Panc1 (cell line): ENCODE data around the gene JADE3.

Source experiments
- SIN3A ChIP-seq: IDR thresholded peaks from 2 replicates; pipeline ENCODE4 v1.6.1; 2012; ENCODE audit warnings: low read depth, mild to moderate bottlenecking, low read length, moderate library complexity, borderline replicate concordance; ENCODE audit not compliant: insufficient read depth
- TF ChIP-seq, protein P1 (sequence below): fragments of 450-650 bp; IDR thresholded peaks from 2 replicates; pipeline ENCODE4 v1.5.1; 2017; ENCODE audit warnings: mild to moderate bottlenecking
- TF ChIP-seq, protein P2 (sequence below), 2 experiments: IDR thresholded peaks; 2 replicates each; pipeline ENCODE4 v1.6.1; 2011 to 2012; ENCODE audit warnings: low read depth in 2 of 2, control low read depth in 1 of 2, low read length in 1 of 2, mild to moderate bottlenecking in 1 of 2, moderate library complexity in 1 of 2; ENCODE audit not compliant: insufficient read depth in 1 of 2

DNA sequence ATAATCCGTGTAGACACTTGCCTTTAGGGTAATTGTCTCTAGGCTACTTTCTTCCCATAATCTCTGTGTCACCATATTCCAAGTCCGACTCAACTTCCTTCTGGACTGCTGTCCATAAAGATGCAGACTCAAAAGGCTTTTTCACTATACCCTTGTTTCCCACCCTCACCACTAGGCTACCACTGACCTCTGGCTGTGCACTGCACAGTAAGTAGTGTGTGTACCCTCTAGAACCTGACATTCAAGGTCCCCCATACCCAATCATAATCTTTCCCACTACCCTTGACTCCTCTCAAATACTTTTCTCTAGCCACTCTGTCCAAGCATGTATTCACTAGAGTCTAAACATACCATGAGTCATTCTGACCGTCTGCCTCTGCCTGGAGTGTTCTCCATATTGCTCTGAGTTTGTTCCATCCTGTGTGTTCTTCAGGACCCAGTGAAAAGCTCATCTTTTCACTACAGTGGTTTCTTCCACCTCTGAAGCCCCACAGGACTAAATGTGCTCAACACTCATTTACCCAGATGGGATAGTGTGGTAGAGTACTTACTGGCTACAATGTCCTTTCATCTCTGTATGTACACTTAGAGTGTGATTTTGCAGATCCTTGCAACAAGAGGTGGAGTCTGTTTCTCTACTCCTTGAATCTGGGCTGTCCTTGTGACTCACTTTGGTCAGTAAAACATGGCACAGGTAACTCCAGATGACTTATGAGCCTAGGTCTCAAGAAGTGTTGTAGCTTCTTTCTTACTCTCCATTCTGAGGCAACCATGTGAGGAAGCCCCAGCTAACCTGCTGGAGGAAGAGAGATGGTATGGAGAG, 17.4 kb downstream of the JADE3 start:
- TF ChIP-seq, protein P1, sequence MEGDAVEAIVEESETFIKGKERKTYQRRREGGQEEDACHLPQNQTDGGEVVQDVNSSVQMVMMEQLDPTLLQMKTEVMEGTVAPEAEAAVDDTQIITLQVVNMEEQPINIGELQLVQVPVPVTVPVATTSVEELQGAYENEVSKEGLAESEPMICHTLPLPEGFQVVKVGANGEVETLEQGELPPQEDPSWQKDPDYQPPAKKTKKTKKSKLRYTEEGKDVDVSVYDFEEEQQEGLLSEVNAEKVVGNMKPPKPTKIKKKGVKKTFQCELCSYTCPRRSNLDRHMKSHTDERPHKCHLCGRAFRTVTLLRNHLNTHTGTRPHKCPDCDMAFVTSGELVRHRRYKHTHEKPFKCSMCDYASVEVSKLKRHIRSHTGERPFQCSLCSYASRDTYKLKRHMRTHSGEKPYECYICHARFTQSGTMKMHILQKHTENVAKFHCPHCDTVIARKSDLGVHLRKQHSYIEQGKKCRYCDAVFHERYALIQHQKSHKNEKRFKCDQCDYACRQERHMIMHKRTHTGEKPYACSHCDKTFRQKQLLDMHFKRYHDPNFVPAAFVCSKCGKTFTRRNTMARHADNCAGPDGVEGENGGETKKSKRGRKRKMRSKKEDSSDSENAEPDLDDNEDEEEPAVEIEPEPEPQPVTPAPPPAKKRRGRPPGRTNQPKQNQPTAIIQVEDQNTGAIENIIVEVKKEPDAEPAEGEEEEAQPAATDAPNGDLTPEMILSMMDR = no peak
- TF ChIP-seq SIN3A = no peak
- TF ChIP-seq, protein P2, sequence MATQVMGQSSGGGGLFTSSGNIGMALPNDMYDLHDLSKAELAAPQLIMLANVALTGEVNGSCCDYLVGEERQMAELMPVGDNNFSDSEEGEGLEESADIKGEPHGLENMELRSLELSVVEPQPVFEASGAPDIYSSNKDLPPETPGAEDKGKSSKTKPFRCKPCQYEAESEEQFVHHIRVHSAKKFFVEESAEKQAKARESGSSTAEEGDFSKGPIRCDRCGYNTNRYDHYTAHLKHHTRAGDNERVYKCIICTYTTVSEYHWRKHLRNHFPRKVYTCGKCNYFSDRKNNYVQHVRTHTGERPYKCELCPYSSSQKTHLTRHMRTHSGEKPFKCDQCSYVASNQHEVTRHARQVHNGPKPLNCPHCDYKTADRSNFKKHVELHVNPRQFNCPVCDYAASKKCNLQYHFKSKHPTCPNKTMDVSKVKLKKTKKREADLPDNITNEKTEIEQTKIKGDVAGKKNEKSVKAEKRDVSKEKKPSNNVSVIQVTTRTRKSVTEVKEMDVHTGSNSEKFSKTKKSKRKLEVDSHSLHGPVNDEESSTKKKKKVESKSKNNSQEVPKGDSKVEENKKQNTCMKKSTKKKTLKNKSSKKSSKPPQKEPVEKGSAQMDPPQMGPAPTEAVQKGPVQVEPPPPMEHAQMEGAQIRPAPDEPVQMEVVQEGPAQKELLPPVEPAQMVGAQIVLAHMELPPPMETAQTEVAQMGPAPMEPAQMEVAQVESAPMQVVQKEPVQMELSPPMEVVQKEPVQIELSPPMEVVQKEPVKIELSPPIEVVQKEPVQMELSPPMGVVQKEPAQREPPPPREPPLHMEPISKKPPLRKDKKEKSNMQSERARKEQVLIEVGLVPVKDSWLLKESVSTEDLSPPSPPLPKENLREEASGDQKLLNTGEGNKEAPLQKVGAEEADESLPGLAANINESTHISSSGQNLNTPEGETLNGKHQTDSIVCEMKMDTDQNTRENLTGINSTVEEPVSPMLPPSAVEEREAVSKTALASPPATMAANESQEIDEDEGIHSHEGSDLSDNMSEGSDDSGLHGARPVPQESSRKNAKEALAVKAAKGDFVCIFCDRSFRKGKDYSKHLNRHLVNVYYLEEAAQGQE (IDR thresholded peaks at IDR 0.05; ENCODE audit: insufficient read depth in 1 of 2, low read depth in 2 of 2, low read length in 1 of 2) = no peak
